NCI-H1105 (cell line): Measurements from ENCODE around the gene IFIT5.
"Not testable (repeated sequence)": the region's sequence is repeated elsewhere in the genome, so short reads cannot be mapped to it uniquely, and the experiment has no call there.

Source experiments
- DNase-seq: peaks from one replicate; lab custom pipeline; 2025; lab: John Stamatoyannopoulos, UW

IFIT5 gene, protein sequence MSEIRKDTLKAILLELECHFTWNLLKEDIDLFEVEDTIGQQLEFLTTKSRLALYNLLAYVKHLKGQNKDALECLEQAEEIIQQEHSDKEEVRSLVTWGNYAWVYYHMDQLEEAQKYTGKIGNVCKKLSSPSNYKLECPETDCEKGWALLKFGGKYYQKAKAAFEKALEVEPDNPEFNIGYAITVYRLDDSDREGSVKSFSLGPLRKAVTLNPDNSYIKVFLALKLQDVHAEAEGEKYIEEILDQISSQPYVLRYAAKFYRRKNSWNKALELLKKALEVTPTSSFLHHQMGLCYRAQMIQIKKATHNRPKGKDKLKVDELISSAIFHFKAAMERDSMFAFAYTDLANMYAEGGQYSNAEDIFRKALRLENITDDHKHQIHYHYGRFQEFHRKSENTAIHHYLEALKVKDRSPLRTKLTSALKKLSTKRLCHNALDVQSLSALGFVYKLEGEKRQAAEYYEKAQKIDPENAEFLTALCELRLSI

GRCh38 chr10:89414146-89414878, at the start of gene IFIT5:
Gene IFIT5, plus strand, starts transcription at chr10:89414568. Its CDS starts 231 bp downstream, at chr10:89414799.
- peak; percentile 39 for DNase-seq

- DNase-seq, result no peak
These were observed 46.8 kb upstream of the IFIT5 start for GRCh38 chr10:89367529-89367928.

GRCh38 chr10:89368129-89368528, 46.2 kb upstream of the IFIT5 start:
- no peak for DNase-seq

DNA sequence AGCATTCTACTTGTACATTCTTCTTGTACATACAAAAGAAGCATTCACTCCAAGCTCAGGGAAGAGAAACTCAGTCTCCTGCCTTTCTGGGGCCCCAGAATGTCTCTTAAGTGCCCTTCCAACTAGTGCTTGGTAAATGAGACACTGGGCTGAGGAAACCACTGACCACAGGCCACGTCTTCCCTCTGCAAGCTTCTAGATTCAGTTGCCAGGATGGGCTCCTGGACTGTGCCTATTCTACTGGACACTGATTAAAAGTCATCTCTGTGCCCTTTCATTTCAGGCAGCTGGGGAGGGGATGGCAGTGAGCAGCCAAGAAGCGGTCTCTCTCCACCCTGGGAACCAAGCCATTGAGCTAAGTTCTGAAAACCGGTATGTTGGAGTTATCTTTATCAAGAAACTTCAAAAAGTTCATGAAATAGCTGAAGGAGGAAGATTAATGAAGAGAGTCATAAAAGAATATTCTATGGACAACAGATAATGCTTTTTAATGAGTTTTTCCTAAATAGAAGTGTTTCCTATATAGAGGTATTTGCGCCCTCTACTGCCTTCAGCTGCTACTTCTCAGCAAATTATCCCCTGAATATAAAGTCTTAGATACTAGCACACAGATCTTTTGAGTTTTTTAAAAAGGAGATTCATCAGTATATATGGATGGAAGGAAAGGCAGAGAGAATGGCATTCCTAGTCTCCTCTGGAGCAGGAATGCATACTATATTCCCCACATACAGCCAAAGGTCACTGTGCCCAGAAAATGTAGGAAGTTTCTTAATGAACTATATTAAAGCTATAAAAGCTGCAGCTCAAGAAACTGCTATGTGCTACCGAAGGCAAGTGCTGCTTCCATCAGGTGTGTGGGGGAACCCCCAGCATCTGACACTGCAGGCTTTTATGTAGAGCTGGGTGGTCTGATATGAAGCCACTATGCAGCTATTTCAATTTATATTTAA, 44.9 kb upstream of the IFIT5 start:
- no peak for DNase-seq

- DNase-seq, result no peak
These were observed 43.3 kb upstream of the IFIT5 start for GRCh38 chr10:89371079-89371478.

DNA sequence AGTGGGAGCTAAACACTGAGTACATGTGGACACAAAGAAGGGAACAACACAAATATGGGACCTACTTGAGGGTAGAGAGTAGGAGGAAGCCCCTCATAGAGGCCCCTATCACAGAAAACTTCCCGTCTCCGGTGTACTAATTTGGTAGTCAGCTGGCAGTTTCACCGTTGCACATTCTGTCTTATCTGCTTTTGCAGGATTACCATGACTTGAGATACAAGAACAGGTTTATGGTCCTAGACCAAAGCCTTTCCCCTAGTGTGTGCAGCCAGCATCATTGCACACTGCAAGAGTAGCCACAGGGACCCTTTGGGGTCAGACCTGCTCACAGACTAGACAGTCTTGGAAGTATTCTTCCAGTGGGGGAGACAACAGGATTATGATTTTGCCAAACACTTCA, 42.4 kb upstream of the IFIT5 start:
- no peak for DNase-seq

- no peak for DNase-seq
These were observed 40.3 kb upstream of the IFIT5 start for GRCh38 chr10:89373916-89374711.

- DNase-seq, result no peak
These were observed 39.6 kb upstream of the IFIT5 start for GRCh38 chr10:89374713-89375141.

DNA sequence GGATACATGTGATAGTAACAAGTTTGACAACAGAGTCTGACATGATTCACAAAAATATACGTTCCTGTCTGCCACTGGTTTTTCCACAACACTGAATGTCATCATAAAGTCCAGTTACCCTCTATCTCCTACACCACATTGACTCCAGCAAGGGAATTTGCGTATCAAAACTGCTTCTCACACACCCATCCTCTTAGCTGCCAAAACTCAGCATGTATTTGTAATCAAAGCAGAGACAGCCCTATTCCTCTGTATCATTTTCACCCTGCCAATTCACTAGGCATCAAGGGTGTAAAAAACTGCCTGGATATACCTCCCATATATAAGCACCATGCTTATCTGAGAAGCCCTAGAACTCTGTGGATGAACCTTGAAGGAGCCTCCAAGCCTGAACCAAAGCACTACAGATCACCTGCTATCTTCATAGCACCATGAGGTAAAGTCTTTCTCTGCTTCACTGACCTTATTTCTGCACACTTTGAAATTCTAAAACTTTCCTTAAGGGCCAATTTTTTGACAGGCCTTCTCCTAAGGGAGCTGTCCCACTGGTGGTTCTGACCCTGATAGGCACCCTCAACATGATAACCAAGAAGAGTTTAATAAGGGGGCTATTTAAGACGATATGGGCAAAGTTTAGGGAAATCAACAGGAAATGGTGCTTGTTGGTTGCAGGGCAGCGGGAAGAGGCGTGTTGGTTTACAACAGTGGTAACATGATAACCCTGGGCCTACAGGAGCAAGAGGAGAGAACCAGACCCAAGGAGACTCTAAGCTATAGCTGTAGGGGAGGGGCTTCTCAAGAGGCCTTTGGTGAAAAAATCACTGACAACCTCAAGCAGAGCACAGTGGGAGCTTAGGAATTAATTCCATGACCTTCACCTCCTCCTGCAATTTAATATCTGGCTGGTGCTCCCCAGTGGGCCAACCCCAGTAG, 36.4 kb upstream of the IFIT5 start, which contains the start of gene IFIT1B:
Gene IFIT1B, plus strand, starts transcription at position 352 of the 933 bp plus-strand sequence. Its CDS starts 80 bp downstream, at position 432.
- DNase-seq, result no peak

GRCh38 chr10:89379103-89379502, 35.3 kb upstream of the IFIT5 start:
- no peak for DNase-seq

- DNase-seq, result no peak
These were observed 31.6 kb upstream of the IFIT5 start for GRCh38 chr10:89382757-89383156.

- no peak for DNase-seq
These were observed 29.7 kb upstream of the IFIT5 start for GRCh38 chr10:89384474-89385340.

- no peak for DNase-seq
These were observed 25.6 kb upstream of the IFIT5 start for GRCh38 chr10:89388806-89389205.

- DNase-seq, result no peak
These were observed 25.1 kb upstream of the IFIT5 start for GRCh38 chr10:89389254-89389653.

GRCh38 chr10:89390476-89391225, 23.7 kb upstream of the IFIT5 start:
- peak; percentile 53 for DNase-seq

DNA sequence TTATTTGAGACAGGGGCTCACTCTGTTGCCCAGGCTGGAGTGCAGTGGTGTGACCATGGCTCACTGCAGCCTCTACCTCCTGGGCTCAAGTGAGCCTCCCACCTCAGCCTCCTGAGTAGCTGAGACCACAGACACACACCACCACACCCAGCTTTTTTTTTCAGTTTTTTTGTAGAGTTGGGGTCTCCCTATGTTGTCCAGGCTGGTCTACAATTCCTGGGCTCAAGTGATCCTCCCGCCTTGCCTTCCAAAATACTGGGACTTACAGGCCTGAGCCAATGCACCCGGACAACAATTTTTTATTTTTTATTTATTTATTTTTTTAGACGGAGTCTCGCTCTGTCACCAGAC, 23.2 kb upstream of the IFIT5 start:
- not testable (repeated sequence) for DNase-seq

DNA sequence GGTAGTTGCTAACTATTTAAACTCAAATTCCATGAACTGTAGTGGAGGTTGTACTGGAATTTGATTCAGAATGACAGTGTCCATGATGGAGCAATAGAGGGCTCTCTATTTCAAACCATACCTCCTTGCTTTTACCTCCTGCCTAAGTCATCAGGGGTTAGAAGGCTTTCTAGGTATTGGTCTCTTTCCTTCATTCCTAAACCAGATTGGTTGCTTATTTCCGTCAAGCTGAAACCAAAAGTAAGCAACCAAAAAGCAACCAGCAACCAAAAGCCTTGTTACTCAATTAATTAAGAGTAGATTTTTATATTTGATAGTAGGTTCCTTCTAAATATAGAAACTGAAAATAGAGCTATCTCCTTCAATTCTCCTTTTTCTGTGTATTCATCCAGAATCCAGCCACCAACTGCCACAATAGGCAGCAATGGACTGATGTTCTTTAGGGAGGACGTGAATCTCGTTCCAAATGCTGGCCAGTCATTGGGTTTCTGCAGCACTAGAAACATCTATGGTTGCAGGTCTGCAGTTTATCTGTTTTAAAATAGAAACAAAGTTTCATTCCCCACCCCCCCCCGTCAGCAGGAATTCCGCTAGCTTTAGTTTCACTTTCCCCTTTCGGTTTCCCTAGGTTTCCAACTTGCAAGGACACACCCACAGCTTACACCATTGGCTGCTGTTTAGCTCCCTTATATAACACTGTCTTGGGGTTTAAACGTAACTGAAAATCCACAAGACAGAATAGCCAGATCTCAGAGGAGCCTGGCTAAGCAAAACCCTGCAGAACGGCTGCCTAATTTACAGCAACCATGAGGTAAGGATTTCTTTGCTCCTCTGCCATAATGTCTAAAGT, 22.2 kb upstream of the IFIT5 start, which contains the start of gene IFIT1:
Gene IFIT1, plus strand, starts transcription at position 717 of the 850 bp plus-strand sequence. Its CDS starts 90 bp downstream, at position 807.
- DNase-seq, result no peak
